RPMI7951 (cell line): ENCODE data around the gene DPYSL5. TPM values are rescaled to one million over a fixed set of nuclear protein-coding genes. Genes with fewer than 3 reads are reported as not detected.
A peak's percentile ranks its signal among the peaks of the same experiment; 100 is the strongest.

Experiments used
- DNase-seq: peaks from one replicate; pipeline ENCODE4 v3.0.0-alpha.2; 2012; ENCODE audit warnings: low read depth
- total RNA-seq: library from RNA; depleted of rRNA; stranded (reverse); fragments of >200 nt; shearing (Covaris generic); gene quantifications from 2 replicates; pipeline ENCODE4 v1.2.3, GENCODE V29; 2014

DPYSL5 gene
- total RNA-seq, 1 experiment from 2014 or later, result not detected

DNA sequence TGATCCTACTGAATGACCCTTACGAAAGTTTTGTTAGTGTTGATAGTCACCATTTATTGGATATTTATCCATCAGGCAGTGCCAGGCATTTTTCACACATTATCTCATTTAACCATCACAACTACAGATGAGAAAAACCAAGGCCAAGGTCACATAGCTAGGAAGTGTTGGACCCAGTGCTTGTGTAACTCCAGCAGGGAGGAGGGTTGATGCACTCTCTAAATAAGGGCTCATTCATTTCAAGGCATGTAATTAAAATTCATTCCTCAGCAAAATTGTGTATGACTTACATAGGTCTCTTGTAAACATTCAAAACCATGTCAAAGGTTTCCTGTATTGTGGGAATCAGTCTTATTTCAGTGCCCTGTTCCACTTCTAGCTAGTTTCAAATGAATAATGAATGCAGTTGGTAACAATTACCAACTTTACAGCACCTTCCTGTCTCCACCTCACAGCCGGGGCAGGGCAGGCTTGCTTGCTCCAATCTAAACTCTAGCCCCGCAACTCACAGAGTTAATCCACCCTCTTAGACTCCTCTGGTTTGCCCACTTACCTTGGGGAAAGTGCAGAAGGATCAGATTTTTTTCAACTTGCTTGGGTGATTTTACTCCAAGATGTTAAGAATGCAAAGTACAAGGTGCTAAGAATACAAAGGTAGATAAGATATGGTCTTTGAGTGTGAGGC, 116.7 kb downstream of the DPYSL5 start:
- DNase-seq, result no peak

DNA sequence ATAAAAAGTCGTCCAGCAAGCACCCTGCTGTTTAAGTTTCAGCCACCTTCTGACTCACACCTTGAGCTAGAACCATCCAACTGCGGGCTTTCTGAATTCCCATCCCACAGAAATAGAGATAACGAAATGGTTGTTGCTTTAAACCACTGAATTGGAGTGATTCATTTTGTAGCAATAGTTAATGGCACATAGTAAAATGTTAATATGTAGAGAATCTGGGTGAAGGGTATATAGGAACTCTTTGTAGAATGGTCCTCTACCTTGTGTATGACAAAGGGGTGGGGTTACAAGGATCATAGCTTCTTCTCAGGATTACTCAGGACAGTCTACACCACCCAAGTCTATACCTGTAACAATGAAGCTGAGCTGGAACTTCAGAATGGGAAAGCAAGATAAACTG, 120.1 kb downstream of the DPYSL5 start:
- DNase-seq, result no peak

DNA sequence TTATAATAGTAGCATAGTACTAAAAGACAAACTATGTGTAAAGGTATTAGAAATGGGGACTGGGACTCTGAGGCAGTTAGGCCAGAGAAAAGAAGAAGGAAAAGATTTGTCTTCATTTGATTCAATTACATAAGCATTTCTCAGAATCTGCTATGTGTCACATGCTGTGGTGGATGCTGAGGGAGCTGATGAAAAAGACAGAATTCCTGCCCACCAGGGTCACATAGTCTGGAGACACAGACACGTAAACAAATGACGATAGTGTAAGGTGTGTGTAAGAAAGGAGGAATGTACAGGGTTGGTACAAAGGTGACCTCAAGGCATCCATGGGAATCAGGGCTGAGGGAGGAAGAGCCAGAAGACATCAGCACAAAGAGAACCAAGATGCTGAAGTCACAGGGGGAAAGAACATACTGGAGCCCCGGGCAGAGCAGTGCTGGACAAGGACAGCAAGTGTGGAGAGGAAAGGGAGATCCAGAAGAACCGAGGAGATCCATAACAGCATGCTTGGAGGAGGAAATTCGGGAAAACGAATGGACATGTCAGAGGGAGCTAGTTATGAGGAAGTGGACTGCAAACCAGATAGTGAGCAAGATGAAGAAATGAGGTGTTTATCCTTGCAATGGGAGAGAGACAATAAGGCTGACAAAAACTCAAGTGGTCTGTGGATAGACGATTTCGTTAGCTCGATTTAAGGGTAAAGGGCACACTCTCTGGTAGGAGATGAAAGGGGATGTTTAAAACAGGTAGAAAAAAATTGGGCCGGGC, 121.3 kb downstream of the DPYSL5 start:
- no peak for DNase-seq

DNA sequence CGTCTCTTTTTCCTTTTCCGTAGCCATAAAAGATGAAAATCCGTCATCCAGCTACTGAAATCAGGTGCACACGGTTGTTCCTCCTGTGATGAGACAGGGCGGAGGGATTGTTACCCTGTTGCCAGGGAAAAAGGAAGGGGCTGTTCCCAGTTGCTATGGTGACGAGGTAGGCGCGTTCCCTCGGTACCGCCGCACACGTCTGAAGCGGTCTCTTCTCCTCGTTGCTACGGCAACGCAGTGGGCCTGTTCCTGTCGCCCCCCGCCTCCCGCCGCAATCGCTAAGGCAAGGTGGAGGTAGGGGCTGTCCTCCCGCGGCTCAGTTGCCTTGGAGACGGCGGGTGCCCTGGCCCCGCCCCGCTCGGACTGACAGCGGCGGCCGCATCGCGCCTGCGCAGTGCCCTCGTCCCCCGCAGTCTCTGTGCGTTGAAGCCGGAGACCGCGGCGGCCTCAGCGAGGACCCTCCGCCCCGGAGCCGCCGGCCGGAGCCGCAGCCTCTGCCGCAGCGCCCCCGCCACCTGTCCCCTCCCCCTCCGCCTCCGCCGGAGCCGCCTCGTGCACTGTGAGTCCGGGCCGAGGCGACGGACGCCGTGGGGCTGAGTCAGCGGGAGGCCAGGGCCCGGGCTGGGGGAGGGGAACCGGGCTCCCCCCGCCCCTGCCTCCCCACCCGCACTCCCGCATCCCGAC, 122.5 kb downstream of the DPYSL5 start, which contains the start of gene MAPRE3:
MAPRE3 (plus strand) TSS at position 394 of the 684 bp plus-strand sequence. CDS start 51,582 bp downstream, outside the sequence.
- peak; percentile 57 for DNase-seq

DNA sequence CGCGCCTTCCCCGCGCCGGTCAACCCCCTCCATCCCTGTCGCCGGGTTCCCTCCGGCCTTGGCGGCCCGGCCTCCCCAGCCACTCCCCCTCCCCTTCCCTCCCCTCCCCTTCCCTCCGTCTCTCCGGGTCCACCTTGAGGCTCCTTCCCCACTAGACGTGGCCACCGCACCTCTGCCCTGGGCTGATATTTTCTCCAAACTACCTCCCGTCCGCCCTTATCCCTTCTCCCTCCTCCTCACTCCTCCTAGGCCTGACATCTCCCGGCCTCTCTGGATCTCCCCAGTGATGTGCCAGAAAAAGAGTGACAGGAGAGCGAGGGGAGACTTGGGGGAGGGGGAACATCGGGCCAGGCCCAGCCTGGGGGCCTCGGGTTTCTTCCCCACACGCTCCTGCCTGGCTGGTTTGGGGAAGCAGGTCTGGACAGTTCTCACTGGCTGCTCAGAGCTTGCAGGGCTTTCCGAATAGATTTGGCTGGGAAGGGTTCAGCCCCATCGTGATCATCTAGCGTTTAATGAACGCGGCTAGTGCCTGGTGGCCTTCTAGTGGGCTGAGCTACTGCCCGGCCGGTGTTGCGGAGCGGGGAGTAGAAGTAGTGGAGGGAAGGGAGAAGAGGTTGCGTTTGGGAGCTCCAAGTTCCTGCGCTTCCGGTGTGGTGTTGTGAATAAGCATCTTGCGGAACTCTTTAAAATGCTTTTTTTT, 123.1 kb downstream of the DPYSL5 start:
- DNase-seq, result no peak

DNA sequence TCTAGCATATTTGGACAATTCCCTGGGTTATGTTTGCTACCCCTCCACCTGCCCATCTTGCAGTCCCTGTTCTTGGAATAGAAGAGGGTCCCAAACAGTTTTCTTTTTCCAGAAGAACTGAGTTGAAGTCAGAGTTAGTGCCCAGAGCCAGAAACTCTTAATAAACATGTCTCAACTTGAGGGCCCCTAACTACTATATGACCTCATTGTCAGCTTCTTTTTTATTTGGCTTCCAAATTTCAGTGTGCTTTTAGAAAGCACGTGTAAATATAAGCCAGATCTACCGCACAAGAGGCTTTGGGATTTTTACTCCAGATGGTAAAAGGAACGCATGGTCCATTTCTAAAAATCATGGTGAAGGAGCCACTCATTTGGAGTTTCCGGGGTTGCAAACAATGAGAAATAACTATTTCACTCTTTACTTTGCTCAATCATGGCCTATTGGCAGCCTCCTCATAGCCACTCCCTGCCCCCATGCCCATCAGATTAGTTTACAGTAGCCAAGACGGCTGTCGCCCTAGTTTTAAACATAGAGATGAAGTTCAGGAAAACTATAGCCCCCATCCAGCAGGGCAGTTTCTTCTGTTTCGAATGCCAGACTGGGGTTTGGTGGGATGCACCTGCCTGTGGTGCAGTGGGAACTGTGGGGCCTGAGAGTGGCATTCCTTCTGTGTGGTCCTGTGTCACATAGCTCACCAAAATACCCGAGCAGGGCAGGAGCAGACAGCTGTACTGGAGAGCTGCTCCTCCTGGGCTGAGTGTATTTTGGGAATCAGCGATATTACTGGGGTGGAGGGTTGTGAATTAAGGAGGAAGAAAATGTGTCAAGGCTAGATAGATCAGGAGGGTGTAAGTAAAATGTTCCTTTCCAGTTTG, 124.2 kb downstream of the DPYSL5 start:
- DNase-seq, result no peak

DNA sequence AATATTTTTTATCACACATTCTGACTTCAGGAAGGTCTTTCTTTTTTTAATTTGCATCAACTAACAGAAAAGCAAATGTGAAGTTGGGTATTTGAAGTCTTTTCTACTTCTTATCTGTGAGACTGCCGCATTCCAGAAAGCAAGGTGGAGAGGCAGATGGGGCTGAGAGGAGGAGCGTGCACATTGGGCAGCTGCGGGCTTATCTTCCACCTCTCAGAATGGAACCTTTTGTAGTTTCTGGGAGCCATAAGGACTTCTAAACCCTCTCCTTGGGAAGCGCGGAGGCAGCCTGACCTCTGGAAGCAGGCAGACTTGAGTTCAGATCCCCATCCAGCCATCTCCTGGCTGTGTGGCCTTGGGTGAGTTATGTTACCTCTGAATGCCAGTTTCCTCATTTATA, 126.4 kb downstream of the DPYSL5 start:
- DNase-seq, result no peak

DNA sequence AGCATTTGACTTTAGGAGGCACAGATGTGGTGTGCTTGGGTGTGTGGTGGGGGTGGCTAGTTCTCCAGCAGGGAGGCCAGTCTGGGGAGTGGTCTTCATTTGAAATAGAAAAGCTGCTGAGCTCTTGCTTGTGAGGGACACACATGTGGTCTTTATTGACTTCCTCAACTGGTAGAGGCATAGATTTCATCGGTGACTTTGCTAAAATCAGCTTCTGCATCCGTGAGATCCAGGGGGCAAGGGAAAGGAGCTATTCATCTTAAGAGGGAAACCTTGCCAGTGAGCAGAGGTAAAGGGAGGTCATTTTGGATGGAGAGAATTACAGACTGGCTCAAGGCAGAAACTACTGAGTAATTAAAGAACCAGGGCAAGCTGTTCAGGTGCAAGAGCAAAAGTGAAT, 127.2 kb downstream of the DPYSL5 start:
- no peak for DNase-seq

DNA sequence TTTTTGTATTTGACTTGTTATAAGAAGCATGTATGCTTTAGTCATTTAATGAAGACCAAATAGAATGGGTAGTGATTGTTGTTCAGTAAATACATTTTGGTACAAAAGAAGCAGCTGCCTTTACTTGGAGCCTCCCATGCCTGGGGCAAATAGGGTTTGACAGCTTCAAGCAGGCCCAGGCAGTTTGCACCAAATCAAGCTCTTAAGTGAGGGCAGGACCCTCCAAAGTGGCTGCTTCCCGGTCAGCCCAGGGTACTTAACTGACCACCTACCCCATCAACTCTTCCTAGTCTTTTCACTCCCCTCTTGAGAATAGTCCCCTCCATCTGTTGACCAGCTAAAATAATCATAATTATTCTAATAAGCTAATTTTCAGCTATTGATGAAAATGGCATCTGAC, 127.7 kb downstream of the DPYSL5 start:
- no peak for DNase-seq

DNA sequence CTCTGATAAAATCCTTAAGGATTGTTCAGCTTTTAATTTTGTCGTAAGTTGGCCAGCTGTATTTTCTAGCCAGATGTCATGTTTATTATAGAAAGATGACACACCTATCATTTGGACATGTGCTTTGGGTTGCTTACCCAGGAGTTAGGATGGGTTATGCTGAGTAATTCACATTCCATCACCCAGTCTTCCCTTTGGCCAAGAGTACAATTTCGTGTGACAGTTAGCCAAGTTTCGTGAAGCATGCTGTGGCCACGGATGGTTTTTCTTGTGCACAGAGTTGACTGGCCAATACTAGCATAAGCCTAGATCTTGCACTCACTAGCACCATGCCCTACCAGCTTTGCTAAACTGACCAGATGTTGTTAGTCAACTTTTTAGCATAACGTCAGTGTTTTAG, 128.3 kb downstream of the DPYSL5 start:
- peak; percentile 67 for DNase-seq

DNA sequence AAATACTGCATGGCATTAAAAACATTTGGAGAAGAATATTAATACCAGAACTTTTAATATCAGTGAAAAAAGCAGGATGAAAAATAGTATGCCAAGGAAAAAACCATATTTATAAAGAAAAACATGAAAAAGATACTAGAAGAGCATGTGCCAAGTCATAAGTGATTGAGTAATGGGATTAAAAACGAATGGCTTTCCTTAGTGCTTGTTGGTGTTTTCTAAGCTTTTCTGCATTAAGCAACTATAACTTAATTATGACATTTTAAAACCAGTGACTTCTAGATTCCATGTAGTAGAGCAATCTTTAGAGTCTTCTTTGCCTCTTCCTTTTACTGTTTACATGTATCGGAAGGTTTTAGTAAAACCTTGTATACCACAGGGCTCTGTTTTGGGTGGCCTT, 129.1 kb downstream of the DPYSL5 start:
- no peak for DNase-seq

DNA sequence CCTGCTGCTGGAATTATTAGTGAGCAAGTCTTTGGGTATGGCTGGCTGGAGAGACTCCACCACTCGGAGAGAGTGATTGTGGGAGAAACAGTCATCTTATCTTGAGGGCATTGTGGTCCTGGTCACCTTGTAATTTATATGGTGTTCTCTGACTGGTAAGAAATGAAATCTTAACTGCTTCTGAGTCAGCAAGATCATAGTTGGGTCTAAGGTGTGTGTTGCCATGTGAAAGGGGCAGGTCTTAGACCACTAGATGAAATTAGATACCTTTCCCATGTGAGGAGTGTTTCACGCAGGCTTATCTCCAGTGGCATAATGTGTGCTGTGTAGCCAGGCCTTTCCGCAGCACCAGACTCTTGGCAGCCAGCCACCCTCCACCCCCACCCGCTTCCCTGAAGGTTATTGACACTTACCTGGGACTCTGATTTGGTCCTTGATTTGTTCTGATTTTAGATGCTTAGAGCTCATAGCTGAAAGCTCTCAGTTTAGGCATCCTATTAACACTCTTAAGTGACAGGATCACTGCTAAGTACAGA, 130.2 kb downstream of the DPYSL5 start:
- DNase-seq, result peak; percentile 41

DNA sequence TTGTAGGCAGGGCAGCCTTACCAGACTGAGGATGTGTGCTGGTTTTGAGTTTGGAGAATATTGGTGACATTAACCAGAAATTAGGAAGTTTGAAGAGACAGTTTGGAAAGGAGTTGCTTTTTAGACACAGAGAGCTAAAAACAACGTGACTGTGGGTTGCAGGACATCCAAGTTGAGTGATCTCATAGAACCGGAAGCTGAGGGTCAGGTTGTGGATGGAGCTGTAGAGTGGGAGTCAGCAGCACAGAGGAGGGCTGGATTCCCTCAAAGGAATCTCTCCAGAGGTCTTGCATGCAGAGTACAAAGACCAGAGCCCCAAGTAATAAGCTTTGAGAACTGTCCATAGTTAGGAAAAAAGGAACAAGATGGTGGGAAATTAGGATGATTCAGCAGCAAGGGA, 131.8 kb downstream of the DPYSL5 start:
- DNase-seq, result no peak

DNA sequence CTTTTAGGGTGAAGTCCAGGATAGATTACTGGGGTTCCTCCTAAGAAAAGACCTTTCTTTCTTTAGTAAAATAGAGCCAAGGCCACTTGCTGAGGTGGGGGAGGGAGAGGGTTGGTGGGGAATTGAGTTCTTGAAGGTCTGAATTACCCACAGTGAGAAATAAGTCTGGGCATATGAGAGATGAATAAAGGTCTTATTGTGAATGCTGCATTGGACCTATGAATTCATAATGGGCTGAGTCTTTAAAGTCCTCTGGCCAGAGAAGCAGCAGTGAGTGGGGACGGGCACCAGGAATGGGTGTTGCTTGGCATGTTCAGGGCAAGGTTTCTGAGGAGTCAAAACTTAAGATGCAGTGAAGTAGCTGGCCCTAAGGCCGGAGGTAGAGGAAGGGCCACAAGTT, 133.0 kb downstream of the DPYSL5 start:
- no peak for DNase-seq

DNA sequence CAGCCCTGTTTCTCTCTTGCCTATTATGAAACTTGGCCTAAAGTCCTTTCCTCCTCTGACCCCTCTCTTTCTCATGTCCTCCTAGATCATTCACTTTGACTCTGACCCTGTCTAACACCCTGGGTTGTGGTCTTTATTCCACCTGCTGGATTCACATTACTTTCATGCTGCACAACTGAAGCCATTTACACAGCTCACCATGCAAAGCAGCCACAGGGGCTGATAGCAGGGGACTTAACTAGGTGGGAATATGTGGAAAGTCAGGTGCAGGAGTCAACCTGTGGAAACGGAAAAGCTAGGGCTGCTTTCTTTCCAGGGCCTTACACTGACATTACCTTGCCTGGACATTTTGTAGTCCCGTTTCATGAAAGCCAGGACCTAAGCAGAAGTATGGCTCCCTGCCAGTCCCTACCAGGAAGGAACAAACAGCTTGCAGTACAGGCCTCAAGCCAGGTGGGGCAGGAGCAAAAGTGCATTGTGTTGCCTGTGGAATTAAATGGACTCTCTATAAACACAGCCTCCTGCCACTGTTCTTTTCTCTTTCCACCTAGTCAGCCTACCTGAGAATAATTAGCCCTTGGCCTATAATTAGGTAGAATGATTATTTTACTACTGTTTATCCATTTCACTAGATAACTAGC, 134.3 kb downstream of the DPYSL5 start:
- peak; percentile 24 for DNase-seq

DNA sequence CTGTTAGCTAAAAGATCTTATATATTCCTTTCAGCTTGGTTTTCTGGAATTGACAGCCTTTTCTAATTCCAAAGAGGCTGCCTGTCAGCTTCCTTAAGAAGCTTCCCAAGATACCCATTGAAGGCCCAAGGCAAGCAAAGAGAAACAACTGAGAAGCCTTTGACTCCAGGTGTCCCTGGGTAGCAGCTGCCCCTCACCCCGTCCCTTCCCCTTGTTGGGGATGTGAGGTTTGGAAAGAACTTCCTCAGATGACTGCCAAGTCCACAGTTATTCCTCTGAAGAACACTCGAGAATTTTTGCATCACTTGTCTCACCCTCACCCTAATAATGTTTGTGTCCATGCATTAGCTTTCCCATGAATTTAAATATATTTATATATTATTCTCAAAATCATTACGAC, 135.8 kb downstream of the DPYSL5 start:
- DNase-seq, result no peak

DNA sequence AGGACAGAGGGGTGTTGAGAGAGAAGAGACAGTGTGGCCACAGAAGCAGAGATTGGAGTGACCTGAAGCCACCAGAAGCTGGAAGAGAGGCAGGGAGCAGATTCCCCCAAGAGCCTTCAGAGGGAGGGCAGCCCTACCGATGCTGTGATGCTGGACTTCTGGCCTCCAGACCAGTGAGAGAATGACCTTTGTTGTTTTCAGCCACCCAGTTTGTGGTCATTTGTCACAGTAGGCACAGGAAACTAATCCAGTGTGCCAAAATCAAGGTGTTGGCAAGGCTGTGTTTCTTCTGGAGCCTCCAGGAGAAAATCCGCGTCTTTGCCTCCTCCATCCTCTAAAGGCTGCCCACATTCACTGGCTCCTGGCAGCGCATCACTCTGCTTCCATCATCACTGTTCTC, 137.9 kb downstream of the DPYSL5 start:
- DNase-seq, result no peak

DNA sequence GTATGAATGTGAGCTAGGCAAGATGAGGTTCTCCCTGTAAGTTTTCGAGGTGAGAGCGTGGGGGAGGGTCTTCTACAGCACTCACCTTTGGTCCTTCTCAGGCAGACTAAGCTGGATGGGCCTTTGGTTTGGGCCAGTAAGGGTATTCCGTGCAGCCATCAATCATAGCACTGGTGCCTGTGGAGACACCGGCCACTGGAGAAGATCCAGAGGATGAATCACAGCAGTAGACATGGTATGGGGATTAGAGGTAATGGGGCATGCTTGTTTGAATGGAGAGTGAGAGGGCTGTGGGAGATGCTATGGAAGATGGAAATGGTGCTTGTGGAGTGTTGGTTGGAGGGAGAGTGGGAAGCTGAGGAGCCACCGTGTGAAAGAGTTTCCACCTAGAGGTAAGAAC, 138.6 kb downstream of the DPYSL5 start:
- no peak for DNase-seq

DNA sequence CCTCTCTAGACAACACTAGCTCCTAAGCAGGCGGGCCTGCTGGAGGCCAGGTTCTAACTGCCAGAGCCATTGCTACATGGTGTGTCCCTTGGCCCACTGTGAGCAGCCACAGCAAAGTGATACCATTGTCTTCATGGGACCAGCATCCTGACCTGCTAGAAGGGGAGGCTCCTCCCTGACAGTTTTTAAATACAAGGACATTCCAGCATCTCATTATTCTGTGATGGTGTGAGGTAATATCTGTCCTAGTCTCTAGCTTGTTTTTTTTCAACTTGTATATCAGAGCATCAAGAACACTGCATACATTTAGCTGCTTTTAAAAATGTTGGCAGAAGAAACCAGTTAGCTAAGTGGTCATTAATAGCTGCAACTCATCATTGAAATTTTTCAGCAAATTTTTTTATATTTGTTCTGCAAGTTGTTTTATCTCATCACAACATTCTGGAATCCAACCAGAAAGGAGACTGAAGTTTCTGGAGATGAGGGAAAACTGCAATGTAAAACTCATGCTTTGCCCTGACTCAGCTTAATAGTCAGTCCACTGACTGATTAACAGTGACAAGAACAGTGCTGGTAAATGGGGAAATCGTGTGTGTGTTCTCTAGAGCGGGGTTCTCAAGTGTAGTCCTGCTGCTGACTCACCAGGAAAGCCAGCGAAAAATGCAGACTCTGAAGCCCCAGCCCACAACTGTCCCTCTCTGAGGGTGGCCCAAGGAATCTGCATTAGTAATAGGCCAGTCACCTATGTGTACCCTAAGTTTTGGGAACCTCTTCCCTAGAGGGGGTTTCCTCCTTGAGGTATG, 140.3 kb downstream of the DPYSL5 start:
- peak; percentile 60 for DNase-seq

DNA sequence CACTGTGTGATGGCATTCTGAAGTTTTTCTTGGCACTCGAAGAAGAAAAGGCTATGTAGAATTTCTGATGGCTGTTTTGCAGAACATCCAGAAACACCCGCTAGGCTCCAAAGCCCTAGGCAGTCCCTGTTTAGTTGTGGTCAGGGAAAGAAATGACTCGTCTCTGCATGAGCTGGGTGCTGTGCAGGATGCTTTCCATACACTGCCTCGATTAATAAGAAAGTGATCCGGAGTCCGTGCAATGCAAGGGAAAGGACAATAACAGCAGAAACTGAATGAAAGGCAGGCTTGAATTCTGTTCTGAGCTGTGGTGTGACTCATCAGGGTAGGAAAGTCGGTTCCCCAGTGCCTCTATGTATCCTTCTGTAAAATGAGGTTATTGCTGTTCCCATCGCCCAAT, 141.2 kb downstream of the DPYSL5 start:
- peak; percentile 64 for DNase-seq
